RPMI7951 (cell line): Measurements from ENCODE around the gene ALKBH2. TPM values are rescaled to one million over a fixed set of nuclear protein-coding genes. Genes with fewer than 3 reads are reported as not detected.
A peak's percentile ranks its signal among the peaks of the same experiment; 100 is the strongest.

Source experiments
- DNase-seq: peaks from one replicate; pipeline ENCODE4 v3.0.0-alpha.2; 2012; ENCODE audit warnings: low read depth
- total RNA-seq: library from RNA; depleted of rRNA; stranded (reverse); fragments of >200 nt; shearing (Covaris generic); gene quantifications from 2 replicates; pipeline ENCODE4 v1.2.3, GENCODE V29; 2014

Gene ALKBH2
- total RNA-seq, 1 experiment from 2014 or later, result 20.3 TPM

GRCh38 chr12:109114644-109115043 lies 21.4 kb upstream of the ALKBH2 start:
- DNase-seq, result no peak

- no peak for DNase-seq
Measured at GRCh38 chr12:109113661-109114321, 20.5 kb upstream of the ALKBH2 start.

DNA sequence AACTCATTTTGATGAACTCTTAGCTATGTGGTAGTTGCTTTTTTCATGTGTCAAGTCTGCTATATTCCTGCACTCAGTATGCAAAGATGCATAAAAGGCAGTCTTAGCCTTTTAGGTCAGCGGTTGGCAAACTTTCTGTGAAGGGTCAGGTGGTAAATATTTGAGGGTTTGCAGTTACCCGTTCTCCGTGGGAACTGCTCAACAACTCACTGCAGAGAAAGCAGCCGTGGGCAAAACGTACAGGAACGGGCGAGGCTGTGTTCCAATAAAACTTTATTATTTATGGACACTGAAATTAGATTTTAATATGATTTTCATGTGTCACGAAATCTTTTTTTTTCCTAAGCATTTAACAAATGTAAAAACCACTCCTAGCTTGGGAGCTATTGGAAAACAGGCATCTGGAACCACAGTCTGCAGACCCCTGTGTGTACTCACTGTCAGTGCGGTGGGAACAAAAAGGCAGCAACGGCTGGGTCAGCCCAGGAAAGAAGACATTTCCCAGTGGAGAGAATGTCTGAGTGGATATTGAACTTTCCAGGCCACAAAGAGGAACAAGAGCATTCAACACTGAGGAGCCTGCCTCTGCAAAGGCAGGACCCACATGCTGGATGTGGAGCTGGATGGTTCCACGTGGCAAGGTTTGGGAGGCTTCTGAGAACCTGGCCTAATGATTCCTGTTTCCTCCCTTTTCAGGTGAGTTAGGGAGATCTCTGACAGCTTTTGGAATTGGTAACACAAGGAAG lies 19.6 kb upstream of the ALKBH2 start:
- no peak for DNase-seq

DNA sequence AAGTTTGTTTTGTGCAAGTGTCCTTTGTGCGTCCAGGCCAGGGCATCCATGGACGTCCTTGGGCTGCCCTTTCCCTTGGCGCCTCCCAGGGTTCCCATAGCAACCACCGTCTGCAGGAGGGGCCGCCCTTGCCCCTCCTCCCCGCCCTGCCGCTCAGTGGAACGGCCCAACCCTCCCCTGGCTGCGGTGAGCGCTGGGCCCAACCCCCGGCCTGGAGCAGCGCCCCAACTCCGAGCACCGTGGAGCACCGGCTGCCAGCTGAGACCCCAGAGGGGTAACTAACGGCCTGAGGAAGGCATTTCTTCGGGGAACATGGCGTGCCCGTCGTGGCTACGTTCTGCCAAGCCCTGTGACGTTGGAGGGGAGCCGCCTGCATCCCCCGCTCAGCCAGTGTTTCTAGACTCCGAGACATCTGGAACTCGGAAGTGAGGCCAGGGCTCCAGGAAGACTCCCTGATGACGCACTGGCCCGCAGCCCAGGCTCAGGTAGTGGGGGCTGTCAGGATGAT lies 17.8 kb upstream of the ALKBH2 start:
- DNase-seq, result peak; percentile 87

- DNase-seq, result no peak
Measured at GRCh38 chr12:109109746-109110350, 16.6 kb upstream of the ALKBH2 start.

GRCh38 chr12:109105176-109105575 lies 11.9 kb upstream of the ALKBH2 start:
- DNase-seq, result no peak

DNA sequence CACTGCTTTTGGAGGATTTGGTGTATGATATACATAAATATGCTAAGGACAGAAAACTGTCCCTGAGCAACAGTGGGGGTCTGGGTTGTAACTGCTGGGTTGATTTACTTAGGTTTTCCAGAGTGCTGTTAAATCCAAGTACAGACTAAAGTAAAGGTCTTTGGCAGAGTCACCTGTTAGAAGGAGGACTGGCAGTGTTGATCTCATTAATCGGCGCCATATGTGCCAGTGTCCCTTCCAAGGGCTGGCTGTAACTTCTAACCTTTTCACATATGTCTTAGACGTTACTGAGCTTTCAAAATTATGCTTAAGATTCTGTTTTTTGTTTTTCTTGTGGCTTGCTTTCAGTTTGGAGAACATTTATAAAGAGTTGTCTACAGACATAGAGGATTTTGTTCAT lies 9.2 kb upstream of the ALKBH2 start:
- DNase-seq, result no peak

- no peak for DNase-seq
Measured at GRCh38 chr12:109100741-109101140, 7.5 kb upstream of the ALKBH2 start.

GRCh38 chr12:109099431-109100020 lies 6.3 kb upstream of the ALKBH2 start:
- no peak for DNase-seq

DNA sequence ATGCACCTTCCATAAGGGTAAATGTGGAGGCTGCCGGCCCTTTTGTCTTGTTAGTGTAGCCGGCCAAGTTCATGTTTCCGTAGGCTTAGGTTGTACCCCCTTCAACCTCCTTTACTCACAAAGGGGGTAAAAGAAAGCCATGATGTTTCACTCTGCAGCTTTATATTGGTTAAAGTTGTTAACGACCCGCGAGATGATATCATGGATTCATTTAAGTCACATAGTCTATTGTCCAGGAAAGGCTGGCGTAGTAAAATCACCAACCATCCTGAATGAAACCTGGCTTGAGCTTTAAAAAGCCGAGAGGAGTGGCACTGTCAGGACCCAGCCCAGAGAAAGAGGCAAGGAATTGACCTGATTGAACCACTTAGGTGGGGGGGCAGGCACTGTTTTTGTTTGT lies 5.4 kb upstream of the ALKBH2 start:
- no peak for DNase-seq

DNA sequence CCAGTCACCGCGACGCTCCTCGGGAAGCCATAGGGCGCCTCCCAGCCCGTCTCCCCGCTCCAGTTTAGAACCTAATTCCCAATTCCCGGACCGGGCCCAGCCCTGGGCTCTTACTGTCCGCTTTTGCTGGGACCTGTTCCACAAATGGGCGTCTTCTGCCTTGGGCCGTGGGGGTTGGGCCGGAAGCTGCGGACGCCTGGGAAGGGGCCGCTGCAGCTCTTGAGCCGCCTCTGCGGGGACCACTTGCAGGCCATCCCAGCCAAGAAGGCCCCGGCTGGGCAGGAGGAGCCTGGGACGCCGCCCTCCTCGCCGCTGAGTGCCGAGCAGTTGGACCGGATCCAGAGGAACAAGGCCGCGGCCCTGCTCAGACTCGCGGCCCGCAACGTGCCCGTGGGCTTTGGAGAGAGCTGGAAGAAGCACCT lies 4.9 kb upstream of the ALKBH2 start:
- DNase-seq, result peak; percentile 65

DNA sequence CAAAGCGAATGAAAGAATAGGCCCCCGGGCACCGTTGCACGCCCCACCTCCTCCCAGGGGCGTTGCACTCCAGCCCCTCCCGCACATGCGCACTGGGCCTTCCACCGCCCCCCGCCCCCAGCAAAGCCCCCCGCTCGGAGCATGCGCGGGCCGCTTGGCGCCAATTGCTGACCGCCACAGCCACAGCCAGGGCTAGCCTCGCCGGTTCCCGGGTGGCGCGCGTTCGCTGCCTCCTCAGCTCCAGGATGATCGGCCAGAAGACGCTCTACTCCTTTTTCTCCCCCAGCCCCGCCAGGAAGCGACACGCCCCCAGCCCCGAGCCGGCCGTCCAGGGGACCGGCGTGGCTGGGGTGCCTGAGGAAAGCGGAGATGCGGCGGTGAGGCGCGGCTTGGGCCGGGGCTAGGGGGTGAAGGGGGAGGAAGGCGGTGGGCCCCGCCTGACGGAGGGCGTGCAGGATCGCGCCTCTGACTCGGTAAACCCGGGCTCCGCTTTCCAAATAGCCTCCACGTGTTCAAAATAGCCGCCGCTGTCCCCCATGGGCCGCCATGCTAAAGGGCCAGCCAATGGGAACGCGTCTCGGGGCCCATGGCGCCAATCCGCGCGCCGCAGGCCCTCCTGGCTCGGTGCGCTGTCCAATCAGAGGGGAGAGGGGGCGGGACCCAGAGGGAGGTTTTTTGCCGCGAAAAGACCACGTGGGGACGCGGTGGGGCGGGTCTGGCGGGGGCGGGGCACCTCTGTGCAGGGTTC lies 4.3 kb upstream of the ALKBH2 start, which contains the start of gene UNG:
Gene UNG (plus strand): TSS at position 163 of the 748 bp plus-strand sequence. CDS start 83 bp downstream, at position 246.
- DNase-seq, result peak; percentile 92

DNA sequence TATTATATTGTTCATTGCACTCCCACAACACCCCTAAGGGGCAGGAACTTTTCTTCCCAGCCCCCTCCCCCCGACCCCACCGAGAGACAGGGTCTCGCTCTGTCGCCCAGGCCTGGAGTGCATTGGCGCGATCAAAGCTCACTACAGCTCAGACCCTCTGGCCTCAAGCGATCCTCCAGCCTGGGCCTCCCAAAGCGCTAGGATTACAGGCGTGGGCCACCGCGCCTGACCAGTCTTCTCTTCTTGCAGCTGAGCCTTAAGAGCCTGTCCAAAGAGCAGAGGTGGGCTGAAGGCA lies 3.8 kb upstream of the ALKBH2 start:
- no peak for DNase-seq

- DNase-seq, result no peak
Measured at GRCh38 chr12:109092497-109093021, 713 bp downstream of the ALKBH2 start.

DNA sequence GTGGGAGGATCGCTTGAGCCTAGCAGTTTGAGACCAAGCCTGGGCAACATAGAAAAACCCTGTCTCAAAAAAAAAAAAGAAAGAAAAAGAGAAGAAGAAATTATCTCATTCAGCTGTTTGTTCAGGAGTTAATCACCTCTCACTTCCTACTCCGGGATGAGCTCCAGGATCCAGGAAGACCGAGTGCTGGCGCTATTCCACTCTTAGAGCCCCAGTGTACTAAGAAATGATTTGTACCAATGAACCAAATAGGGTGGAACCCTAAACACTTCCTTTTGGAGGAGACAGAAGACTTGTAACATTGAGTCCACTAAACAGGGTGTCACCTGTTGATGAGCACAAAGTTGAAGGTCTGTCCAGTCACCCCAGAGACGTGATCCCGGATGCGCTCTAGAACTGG lies 3.6 kb downstream of the ALKBH2 start:
- no peak for DNase-seq

DNA sequence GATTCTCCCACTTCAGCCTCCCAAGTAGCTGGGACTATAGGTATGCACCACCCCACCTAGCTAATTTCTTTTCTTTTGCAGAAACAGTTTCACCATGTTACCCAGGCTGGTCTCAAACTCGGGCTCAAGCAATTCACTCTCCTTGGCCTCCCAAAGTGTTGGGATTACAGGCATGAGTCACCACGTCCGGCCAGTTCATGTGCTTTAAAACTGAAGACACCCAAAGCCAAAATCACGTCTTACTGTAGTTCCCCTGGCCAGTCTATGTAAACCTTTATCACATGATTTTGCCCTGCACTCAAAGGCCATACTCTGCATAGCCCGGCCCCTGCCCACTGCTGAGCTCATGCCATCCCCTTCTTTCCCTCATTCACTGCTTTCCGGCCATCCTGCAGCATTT lies 4.5 kb downstream of the ALKBH2 start:
- no peak for DNase-seq

- DNase-seq, result no peak
Measured at GRCh38 chr12:109087250-109087649, 6.0 kb downstream of the ALKBH2 start.

DNA sequence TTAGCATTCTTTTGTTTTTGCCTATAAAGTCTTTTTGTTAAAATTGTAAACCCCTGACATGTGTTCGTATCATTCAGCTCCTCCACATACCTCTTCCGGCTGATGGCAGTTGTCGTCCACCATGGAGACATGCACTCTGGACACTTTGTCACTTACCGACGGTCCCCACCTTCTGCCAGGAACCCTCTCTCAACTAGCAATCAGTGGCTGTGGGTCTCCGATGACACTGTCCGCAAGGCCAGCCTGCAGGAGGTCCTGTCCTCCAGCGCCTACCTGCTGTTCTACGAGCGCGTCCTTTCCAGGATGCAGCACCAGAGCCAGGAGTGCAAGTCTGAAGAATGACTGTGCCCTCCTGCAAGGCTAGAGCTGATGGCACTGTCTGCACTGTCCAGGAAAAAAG lies 7.7 kb downstream of the ALKBH2 start:
- DNase-seq, result no peak

DNA sequence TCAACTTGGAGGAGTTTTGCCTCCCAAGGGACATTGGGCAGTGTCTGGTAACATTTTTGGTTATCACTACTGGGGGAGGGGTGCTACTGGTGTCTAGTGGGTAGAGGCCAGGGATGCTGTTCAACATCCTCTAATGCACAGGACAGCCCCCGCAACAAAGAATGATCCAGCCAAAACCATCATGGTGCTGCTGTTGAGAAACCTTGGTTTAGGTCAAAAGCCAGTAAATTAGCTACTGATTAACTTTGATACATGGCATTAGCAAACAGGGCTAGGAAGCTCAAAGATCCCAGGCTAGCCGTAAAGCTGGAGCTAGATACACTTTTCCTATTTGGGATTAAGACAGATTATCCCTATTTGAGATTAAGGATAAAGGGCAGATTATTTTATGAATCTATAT lies 8.8 kb downstream of the ALKBH2 start:
- DNase-seq, result no peak

DNA sequence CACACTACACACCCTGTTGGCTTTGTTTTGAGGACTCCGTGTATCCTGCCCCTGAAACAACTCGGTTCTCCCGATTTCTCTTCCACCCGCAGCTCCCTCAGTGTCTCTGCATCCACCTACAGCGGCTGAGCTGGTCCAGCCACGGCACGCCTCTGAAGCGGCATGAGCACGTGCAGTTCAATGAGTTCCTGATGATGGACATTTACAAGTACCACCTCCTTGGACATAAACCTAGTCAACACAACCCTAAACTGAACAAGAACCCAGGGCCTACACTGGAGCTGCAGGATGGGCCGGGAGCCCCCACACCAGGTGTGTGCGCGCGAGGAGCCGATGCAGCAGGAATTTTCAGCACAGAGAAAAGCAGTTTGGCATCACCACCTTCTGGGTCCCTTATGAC lies 10.5 kb downstream of the ALKBH2 start:
- DNase-seq, result no peak

- DNase-seq, result no peak
Measured at GRCh38 chr12:109074866-109075265, 18.4 kb downstream of the ALKBH2 start.
